Stomach (tissue), 4 donors: ENCODE data around the gene ENTR1.

Experiments
- POLR2A ChIP-seq, 4 donors: fragments of 450-650 bp; IDR thresholded peaks; one replicate each; pipeline ENCODE4 v1.6.1; 2016; ENCODE audit warnings: antibody characterized with exemption in 4 of 4, control low read depth in 2 of 4, mild to moderate bottlenecking in 1 of 4, moderate library complexity in 1 of 4
- POLR2AphosphoS5 ChIP-seq, 3 donors: sonication (generic); formaldehyde crosslinking; IDR thresholded peaks; one replicate each; pipeline ENCODE4 v1.6.1; 2016; ENCODE audit warnings: antibody characterized with exemption in 3 of 3

GRCh38 chr9:136436055-136436634, 25.7 kb upstream of the ENTR1 start:
- TF ChIP-seq POLR2AphosphoS5 (IDR thresholded peaks at IDR 0.05): no peak
- TF ChIP-seq POLR2A (IDR thresholded peaks at IDR 0.05): no peak
